GM18861 (cell line): ENCODE data around the gene UVSSA.
"Not testable (repeated sequence)": the region's sequence is repeated elsewhere in the genome, so short reads cannot be mapped to it uniquely, and the experiment has no call there.

Experiments used
- ATAC-seq: cut with Tn5 transposase; IDR thresholded peaks from one replicate; pipeline ENCODE4 v1.9.1; 2021; ENCODE audit not compliant: unreplicated experiment

The UVSSA gene

GRCh38 chr4:1375051-1375721 lies 28.2 kb downstream of the UVSSA start:
- ATAC-seq = no peak

GRCh38 chr4:1375761-1376322 lies 28.8 kb downstream of the UVSSA start:
- ATAC-seq = no peak

GRCh38 chr4:1376391-1376840 lies 29.4 kb downstream of the UVSSA start:
- no peak for ATAC-seq

DNA sequence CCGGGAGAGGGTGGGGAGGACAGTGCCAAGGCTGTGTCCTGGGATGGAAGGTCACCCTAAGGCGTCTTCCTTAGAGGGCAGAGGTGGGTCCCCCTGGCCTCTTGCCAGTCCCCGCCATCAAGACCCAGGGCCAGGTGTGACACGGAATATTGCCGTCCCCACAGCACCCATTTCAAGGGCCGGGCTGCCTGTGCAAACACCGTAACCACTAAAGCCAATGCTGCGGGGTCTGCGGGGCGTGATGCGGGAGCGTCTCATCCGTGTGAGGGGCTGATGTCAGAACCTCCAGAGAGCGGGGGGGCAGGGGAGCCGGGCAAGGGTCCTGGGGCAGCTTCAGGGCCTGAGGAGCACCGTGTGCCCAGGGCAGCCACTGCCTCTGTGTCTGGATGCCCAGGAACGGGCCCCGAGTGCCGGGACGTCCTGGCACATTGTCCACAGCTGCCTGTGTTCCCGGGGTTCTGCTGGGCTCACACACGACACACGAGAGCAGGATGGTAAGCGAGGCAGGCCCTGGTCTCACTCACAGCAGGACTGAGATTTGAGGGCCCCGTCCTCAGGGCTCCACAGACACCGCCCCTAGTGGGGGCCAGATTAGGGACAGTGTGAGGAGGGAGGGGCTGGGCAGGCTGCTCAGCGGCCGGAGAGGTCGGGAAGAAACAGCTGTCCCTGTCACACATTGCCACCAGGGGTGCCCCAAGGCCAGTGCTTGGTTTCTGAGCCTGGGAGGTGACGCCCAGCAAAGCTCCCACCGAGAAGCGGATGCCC lies 30.0 kb downstream of the UVSSA start:
- no peak for ATAC-seq

DNA sequence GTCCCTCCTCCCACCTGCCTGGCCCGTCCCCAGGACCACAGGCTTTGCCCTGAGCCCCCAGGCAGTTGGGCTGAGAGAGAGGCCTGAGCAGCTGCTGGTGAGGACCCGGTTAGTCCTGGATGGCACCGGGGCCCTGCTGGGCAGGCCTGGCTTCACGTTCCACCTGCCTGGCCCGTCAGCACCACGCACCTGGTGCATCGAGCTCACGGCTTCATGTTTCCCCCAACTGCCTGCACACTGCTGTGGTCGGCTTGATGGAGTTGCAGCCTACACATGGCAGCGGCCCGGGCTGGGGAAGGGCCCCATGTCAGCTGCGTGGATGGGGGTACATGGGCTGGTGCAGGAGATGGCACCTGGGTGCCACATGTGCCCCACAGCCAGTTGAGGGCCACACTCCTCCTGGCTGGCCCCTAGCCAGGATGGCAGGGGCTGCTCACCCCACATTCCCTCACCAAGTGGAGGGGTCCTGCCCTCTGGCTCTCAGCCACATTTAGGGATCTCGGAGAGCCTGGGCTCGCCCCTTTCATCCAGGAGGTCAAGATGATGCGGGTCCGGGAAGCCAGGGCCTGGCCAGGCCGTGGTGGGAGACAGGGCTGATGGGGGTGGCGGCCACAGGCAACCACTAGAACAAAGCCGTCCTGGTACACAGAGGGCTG lies 30.7 kb downstream of the UVSSA start:
- no peak for ATAC-seq

- ATAC-seq = no peak
These were observed 31.7 kb downstream of the UVSSA start for GRCh38 chr4:1378559-1379231.

DNA sequence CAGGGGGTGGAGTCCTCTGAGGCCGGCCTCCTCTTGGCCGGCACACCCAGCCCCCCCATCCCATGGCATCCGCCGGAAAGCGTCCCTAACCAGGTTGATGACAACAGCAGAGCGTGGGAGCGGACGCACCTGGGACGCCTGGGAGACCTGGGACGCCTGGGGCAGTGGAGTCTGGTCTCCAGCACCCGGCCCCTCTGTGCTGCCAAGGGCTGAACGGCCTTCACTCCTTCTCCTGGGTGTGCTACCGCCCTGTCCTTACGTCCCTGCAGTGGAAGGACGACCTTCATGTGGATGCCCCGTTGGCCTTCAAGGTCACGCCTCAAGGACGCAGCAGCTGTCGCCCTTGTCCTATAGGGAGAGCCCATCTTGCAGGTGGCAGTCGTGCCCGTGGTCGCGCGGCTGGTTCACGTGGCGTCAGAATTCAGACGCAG lies 32.4 kb downstream of the UVSSA start:
- ATAC-seq = no peak

- ATAC-seq = no peak
These were observed 32.9 kb downstream of the UVSSA start for GRCh38 chr4:1379801-1380331.

GRCh38 chr4:1380368-1381151 lies 33.6 kb downstream of the UVSSA start:
- no peak for ATAC-seq

- no peak for ATAC-seq
These were observed 34.2 kb downstream of the UVSSA start for GRCh38 chr4:1381181-1381621.

DNA sequence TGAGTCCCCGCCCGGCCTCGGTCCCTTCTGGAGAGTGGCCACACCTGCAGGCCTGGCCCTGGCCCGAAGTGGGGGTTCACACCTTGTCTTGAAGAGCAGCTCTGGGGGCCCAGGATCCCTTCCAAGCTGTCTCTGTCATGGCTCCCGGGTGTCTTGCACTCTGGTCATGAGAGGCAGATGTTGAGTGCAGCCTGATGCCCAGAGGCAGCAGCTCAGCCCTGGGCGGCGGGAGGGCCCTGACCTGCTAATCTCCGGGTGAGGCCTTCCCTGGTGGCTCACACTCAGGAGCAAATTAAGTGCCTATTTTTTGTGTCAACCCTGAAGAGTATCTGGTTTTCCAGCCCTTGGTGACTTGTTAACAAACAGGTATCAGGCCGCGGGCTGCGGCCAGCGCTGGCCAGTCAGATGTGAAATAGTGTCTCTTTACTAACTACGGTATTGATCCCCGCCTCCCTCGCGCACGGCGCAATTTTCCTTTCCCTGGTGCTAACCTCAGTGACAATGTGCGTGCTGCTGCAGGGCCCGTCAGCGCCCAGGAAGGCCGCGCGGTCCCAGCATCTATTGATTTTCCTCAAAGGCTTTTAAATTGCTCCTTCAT lies 35.0 kb downstream of the UVSSA start:
- ATAC-seq = no peak

DNA sequence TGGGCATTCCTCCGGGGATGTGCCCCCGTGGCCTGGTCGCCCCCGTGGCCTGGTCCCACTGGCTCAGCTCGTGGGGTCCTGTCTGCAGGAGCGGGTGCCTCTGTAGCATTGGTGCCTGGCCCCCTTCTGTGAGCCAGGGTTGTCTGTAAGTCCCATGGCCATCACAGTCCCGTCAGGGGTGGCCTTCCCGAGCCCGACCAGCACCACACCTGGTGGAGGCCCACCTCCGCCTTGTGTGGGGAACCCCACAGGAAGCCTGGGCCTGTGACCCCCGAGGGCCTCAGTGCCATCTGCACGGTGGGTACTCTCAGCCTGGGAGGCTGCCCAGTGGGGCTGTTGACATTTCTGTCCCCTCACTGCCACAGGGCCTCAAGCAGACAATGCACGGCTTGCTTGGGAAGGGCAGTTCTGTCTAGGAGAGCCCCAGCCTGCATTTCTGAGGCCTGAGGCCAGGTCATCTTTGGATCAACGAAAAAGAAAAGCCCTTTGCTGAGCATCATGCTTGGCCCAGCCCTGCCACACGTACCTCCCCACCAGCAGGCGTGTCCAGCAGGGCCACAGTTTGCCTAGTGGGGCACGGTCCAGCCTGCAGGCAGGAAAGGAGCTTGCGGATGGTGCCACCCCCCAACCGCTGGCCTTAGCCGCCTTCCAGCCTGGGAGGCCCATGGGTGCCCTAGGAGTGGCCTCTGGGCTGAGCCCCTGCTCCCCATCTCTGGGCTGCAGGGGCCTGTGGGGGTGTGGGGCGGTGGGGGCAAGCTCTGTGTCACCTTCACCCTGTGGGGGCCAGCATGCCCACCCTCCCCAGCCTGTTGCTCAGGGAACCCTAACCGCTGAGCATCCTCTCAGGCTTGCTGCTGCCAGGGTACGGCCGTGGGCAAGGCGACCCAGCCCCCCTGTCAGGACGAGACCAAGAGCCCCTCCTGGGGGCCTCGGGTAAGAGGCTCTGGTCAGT lies 36.0 kb downstream of the UVSSA start:
- no peak for ATAC-seq

GRCh38 chr4:1383728-1384591 lies 37.0 kb downstream of the UVSSA start:
- no peak for ATAC-seq

- ATAC-seq = no peak
These were observed 37.8 kb downstream of the UVSSA start for GRCh38 chr4:1384675-1385372.

DNA sequence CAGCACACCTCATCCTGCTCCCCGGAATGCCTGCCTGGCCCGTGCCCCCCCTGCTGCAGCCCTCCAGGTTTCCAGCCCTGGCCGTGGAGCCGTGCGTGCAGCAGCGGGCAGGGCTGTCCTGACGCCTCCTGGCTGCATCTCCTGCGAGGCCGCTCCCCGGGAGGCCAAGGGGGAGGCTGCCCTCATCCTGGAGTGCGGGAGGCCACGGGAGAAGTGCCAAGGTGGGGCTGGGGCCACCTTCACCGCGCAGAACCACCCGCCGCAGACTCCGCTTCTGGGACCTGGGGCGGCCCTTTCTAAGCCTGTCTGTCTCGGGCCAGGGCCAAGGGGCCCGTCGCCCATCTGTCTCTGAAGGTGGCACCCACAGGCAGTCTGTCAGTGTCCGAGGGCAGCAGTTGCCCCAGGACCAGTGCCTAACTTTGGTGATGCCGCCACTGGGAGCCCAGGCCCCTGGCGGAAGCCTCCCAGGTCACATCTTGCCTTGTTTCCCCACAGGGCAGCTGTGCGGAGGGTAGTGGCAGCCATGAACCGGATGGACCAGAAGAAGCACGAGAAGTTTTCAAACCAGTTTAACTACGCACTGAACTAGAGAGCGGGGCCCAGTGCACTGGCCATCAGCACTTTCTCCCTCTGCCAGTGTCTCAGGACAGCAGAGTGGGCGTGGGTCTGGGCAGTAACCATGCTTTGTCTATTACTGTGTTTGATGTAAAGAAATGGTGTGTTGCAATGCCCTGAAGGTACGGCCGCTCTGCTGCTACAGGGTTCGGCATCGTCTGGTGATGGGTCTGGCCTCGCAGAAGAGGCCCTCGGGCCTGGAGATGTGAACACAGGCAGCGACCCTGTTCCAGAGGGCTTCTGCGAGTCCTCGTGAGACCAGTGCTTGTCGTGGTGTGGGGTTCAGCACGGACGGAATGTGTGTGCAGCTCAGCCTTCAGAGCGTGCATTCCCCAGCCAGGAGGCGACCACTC lies 38.6 kb downstream of the UVSSA start:
- ATAC-seq = no peak

GRCh38 chr4:1393363-1393762 lies 46.4 kb downstream of the UVSSA start:
- ATAC-seq = not testable (repeated sequence)
